SK-N-SH (cell line): Measurements from ENCODE around the gene DDI2.

Experiments used
- JUND ChIP-seq: IDR thresholded peaks from 2 replicates; pipeline ENCODE4 v1.4.0; 2012
- POLR2AphosphoS5 ChIP-seq: IDR thresholded peaks from 2 replicates; pipeline ENCODE4 v1.6.1; 2012; ENCODE audit warnings: low read depth, low read length

- TF ChIP-seq POLR2AphosphoS5 (no peak), JUND (no peak)
Measured at GRCh38 chr1:15649937-15650336, 32.7 kb downstream of the DDI2 start.
